DMS114 treated with DMSO at 0.1 percent for 48 hours (cell line): ENCODE results near the gene CCL1.

ENCODE experiments used
- DNase-seq: peaks from one replicate; lab custom pipeline; 2025; ENCODE audit not compliant: unreplicated experiment; lab: John Stamatoyannopoulos, UW

Gene CCL1, protein sequence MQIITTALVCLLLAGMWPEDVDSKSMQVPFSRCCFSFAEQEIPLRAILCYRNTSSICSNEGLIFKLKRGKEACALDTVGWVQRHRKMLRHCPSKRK

DNA sequence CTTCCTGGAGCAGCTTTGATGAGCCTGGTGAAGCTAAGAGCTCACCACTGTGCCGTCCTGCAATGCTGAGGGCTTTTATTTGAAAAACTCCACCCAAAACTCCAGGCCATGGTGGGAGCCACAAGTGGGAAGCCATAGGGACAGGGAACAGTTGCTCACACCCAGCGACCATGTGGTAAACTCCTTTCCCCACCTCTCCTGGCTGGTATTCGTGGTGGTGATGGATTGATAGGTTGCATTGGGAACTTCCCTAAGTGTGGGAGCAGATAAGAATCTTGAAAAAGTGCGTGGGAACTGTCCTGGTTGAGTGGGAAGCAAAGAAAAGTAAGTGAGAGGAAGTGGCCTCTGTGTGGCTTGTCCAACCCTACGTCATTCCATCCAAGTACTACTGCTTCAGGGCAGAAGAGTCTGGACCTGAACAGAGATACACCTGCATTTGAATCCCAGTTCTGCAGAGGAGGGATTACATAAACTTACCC is at the start of gene CCL1:
Gene CCL1, minus strand, starts transcription at position 51 of the 479 bp plus-strand sequence. CDS start 72 bp downstream, outside the sequence.
- no peak for DNase-seq

DNA sequence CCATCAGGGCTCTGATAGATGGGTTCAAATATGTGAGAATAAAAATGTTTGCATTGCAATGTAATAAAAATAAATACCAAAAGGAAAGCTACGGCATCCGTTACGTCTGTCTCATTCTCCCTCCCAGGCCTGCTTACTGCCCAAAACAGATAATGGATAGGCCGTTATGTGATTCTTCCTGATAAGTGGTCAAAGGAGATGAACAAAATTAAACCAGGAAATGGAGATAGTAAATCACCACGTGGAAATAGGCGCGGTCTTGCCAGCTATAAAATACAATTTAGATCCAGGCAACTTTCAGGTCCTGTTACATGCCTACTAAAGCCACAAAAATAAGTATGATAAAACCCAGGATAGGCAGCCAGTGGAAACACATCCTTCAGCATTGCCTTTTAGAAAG is 49.5 kb upstream of the CCL1 start:
- no peak for DNase-seq

DNA sequence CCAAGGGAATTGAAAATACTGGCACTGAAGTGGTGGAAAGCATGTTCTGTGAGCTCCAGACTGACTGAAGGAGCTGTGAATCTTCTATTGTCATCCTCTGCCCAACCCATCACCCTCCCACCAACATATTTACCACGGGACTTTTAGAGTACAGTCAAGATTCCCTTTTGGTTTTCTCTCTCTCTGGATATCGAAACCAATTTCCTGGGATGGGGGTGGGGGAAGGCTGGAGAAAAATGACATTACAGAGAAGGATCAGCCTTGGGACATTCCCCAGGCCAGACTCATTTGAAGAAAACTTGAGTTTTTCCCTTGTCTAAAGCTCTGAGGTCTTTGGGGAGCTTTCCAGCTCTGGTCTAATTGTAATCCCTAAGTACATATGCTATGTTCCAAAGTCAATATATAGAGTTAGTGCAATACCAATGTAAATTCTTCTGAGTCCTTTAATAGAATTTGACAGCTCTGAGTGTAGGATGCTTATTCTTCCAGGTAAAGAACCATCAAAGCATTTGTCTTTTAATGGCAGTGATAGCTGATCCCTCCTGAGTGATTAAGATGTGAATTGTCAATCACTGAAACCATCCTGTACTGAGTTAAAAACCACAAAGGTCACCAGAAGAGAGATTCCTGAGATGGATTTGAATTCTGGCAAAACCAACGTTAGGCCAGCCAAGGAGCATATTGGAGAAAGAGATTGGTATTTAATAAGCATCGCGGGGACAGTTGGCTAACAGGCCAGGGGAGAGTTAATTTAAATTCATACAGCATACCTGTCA is 48.8 kb upstream of the CCL1 start:
- DNase-seq: no peak

DNA sequence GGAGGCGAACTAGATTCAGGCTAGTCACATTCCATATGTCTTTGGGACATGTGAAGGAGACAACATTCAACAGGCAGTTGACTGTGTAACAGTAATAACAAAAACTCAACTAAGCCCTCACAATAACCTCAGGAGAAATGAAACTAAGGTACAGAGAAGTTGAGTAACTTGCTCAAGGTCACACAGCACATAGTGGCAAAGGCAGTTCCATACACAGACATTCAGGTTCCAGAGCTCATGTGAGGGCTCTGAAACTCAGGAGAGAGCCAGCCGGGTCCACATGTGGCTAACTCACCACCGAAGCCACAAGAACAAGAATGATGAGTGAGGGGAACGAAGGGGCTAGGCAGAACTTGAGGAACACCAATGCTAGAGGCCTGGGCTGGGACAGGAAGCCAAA is 46.3 kb upstream of the CCL1 start:
- no peak for DNase-seq

DNA sequence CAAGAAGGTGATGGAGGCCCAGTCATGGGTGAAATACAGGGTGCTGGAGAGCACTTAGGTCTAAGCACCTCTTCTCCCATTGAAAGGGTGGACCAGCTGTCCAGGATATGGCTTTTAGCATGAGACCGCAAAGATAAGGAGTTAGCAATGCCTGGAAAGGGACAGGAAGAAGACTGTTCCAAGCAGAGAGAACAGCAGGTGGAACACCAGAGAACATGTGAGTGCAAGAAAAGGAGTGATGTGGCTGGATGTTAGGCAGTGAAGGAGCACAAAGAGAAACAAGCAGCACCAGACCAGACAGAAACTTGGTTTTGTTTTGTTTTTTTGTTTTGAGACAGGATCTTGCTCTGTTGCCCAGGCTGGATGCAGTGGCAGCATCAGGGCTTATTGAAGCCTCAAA is 45.4 kb upstream of the CCL1 start:
- no peak for DNase-seq

DNA sequence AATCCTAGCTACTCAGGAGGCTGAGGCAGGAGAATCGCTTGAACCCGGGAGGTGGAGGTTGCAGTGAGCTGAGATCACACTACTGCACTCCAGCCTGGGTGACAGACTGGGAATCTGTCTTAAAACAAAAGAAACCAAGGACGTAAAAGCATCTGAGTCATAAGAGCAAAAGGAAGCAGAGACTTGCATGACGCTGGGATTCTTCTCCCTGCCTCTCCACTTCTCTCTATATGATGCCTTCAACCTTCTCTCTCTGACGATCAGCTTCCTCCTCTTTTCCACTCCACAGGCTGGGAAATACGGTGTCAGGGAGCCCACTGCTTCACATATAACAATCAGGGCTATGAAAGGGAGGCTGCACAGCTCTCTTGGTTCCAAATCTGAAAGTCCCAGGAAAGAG is 43.2 kb upstream of the CCL1 start:
- DNase-seq: no peak

DNA sequence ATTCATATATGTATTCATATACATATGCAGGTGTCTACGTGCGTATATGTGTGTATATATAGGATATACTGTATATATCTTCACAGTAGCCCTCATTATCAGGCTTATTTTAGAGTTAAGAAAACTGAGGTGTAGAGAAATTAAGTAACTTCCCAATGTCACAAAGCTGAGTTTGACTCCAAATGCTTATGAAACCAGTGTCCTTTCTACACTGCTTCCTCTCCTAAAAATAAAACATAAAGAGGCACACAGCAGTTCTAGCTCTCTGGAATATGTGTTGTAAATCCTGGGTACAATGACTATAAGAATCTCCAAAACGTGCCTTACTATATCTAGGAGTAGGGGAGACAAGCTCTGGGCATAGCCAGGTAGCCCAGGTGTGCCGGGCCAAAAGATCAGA is 40.0 kb upstream of the CCL1 start:
- DNase-seq: no peak

DNA sequence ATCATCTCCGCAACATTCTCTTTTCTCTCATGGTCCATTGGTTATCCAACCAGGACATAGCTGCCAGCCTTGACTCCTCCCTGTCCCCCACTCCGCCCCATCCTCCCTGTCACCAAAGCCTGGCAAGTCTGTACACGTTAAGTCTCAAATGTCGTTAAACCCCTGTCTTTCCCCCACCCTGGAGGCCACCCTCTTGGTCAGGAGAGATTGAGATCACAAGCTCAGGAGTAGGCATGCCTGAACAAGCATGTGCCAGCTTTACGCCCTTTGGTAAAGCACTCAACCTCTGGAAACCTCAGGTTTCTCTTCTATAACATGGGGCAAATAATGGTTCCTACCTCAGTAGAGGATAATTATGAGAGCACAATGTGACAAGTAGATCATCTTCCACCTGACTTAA is 38.1 kb upstream of the CCL1 start:
- no peak for DNase-seq

DNA sequence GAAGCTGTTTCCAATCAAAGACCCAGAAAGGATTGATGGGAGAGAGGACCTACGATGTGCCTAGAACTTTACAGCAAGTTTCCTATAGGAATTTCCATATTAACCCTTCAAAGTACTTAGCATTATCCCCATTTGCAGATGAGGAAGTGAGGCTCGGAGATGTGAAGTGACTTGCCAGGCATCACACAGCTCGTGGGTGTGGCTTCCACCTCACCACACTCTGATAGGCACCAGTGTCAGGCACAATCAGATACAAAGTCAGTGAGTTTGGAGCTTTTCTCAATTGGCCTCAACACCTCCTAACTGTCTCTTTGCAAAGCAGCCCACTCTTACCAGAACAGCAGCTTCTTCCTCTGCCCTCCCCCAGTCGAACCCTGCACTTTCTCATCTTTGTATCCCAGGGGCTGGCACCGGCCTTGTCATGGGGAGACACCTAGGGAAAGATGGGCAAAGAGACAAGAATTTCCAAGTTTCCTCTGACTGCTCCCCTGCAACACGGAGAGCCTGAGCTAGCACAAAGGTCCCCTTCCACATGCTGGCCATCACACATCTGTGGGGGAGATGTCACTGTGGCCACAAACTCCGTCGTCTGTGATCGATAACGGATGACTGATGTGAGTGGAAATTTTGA is 37.4 kb upstream of the CCL1 start:
- DNase-seq: no peak

DNA sequence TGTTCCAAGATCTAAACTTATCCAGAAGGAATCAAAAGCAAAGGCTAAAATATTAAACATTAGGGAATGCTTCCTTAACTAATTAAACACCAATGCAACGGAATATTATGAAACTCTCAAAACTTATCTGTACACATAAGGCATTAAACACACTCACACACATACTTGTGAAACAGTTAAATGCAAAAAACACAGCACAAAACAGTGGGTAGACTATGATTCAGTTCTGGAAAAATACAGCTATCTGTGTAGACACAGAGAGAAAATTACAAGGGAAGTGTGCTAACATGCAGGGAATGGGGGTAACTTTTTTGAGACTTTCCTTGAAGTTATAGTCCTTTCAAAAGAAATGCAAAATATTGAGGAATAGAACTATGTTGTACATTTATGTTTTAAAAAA is 36.7 kb upstream of the CCL1 start:
- no peak for DNase-seq

DNA sequence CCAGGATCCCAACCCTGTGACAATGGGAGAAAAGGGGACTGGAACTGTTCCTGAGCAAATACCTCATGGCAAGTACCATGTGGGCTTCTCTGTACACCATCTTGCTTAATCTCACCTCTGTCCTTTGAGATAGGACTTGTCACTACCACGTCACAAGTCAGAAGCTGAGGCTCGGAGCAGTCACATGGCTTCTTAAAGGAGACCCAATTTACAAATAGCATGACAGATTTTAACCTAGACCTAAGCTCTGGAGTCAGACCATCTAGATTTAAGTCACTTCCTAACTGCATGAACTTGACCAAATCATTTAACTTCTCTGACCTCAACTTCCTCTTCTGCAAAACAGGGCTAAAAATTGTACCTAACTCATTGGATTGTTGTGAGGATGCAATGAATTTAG is 36.0 kb upstream of the CCL1 start:
- no peak for DNase-seq

DNA sequence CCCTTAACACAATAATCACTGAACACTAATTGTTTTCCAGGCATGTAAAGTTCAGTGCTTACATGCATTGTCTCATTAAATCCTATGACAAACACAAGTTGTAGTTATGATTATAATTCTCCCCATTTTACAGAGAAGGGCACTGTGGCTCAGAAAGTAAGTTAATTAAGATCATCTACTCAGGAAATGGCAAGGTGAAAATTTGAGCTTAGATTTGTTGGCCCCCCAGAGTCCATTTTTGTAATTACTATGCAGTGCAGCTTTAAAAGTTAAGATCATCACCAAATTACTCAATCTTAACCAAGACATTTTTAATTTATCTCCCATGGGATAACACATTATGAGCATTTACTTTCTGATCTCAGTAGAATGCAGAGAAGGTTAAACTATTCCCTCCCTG is 34.2 kb upstream of the CCL1 start:
- no peak for DNase-seq

DNA sequence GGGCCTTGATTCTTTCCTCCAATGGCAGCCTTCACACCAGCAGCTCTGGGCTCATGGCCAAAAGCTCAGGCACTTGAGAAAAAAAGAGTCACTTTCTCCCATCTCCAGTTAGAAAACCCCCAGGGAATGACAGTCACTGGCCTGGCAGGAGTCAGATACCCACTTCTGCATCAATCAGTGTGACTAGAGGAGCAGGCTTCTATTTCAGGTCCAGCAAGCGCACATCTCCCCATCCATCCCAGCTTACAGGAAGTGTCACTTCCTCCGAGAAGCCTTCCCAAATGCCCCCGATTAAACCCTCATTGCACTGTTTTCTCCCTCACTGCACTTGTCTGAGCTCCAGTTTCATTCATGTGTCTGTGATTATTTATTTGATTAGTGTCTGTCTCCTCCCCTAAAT is 30.4 kb upstream of the CCL1 start:
- DNase-seq: no peak

DNA sequence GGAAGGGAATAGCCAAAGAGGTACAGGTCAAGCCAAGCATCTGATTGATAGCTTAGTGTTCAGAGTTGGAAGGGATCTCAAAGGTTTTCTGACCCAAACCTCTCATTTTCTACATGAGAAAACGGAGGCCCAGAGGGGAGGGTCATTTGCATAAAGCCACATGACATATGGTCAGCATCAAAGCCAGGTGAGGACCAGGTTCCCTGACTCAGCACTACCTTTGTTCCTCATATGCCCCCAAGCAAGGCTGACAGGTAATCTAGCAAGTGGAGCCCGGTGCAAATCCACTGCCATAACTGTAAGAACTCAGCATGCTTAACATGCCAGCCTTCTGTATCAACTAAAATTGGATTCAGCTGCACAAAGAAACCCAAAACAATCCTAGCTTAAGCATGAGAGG is 28.2 kb upstream of the CCL1 start:
- DNase-seq: no peak

DNA sequence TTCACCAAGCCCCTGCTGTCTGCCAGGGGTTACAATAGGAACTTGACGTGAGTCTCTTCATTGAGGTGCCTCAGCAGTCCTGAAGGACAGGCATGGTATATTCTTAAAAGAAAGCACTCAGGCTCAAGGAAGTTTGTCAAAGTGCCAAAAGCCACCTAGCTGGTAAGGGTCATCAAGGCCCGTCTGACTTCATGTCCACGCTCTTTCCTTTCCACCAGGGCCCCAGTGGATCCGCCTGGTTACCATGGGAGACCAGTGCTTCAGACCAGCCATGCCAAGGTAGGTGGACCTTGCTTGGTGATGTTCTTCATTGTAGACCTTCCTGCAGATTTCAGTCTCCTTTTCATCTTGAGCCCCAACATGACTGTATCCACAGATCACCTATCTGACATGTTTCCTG is 27.6 kb upstream of the CCL1 start:
- DNase-seq: no peak

DNA sequence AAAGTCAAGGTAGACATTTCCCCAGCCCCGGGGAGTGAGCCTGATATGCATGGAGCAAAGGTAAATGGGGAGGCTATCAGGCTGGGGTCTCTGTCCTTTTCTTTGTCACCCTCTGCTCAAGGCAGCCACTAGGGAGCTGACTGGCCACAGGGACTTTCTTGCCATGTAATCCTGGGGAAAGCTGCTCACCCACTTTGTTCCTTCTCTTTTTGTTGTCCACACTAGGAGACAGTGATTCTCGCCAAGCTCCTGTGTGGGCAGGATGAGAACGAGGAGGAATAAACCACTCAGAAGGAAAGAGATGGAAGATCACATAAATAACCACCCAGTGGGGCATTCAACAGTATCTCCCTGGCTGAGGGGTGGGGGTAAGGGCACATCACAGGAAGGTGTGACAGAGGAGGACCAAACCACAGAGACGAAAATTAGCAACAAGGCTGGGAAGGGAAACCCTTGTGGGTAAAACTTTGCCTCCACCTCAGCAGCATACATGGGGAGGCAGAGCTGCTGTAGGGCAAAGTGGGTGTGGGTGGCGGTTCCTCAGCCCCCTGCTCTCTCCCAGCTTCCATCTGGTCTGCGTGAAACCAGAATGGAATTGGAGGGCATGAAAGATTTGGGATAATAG is 26.2 kb upstream of the CCL1 start:
- DNase-seq: no peak

DNA sequence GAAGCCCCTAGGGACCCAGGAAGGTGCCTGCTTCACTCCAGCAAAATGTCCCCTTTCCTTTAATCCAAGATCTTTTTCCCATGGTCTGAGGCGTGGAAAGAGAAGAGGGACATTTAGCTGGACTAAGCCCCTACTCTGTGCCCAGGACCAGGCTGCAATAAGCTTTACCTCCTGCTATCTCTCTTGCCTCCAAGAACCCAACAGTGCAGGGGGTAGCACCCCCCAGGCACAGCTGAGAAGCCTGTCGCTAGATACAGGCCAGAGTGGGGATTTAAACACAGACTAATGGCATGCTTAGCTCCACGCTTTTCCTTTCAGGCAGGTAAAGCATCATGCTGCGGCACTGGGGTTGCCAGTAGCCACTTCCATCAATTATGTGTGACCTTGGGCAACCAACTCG is 24.5 kb upstream of the CCL1 start:
- no peak for DNase-seq

DNA sequence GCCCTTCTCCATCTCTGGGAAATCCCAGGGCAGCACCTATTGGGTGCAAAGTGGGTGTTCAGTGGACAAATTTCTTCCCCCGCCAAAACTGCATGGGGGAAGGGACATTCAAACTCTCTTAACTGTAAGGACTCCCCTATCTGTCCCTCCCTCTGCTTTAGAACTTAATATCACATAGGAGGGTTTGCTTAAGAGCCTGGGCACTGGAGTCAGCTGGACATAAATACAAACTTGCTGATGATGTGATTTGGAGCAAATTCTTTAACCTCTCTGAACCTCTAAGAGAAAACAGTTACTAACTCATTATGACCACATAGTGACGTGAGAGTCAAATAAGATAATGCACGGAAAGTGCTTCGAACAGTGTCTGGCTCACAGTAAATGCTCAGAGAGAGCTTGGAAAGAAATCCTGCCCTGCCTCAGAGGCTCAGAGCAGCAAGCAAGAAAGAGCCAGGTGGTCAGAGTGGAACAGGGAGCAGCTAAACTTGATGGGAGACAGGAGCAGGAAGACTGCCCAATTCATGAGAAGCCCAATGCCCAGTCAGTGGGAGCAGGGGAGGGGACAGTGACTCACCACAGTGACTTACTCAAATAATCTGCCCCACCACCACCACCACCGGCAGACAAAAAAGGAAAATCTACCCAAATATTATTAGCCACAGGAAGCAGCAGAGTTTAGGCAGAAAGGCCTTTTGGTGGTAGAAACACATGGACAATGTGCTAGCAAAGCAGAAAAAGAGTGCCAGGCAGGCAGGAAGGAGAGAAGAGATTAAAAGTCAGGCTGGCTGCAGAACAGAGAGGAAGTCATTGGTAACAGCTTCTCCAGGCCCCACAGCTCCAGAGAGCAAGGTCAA is 23.9 kb upstream of the CCL1 start:
- DNase-seq: no peak

DNA sequence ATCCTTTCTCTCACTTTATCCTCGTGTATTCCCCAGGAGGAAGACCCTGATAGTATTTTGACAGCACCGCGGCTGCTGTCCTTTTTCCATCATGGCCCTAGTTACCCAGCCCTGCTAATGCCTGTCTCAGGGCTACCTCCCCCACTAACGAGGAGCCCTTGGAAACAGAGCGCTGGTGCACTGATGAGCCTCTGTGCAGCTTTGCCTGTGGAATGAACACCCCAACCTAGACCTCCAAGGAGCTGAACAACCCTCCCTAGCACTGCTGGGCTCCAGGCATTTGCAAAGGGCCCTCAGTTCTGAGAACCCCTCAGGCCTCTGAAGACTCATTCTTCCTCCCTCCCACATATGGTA is 23.3 kb upstream of the CCL1 start:
- no peak for DNase-seq

DNA sequence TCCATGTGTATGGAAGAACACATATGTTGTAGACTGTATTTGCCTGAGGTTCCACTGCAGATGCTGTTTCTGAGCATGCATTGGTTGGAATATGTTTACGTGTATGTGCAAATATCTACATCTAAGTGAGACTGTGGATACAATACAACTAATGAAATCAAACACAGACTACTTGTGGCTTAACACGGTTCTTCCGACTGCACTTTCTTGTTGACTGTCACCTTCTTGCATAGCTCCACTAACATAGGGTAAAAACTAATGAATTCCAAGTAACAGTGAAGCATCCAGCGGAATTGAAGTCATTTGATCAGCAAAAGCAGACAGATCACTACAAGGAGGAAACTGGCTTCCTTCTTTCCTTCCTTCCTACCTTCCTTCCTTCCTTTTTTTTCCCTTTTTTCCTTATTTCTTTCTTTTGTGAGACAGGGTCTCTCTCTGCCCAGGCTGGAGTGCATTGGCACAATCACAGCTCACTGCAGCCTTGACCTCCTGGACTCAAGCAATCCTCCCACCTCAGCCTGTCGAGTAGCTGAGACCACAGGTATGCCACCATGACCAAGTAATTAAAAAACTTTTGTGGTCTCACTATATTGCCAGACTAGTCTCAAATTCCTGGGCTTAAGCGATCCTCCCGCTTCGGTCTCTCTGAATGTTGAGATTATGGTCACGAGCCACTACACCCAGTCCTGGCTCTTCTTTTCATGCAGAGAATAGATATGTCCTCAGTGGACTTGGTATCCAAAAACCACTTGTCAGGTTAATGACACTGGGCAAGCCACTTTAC is 22.0 kb upstream of the CCL1 start:
- no peak for DNase-seq

DNA sequence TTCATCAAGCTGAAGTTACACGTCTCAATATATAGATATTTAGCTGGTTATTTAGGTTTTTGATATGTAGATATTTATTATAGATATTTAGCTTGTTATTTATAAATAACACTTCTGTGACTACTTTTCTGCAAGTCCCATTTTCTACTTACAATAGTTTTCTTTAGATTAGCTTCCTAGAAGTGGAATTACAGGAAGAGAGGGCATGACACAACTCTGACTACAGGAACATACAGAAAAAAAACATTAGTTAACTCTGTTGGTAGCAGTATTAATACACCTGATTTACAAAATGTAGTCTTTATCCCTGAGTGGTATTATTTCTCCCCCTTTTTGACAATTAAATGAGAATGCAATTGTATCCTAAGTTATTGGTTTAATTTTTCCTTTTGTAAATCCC is 21.2 kb upstream of the CCL1 start:
- DNase-seq: no peak
